ENCODE data around the gene DLG2.

The DLG2 gene

GRCh38 chr11:83473743-83474142, 2153.4 kb downstream of the DLG2 start:
- TF ChIP-seq CTCF (IDR thresholded peaks at IDR 0.05; ENCODE audit: low read depth, low read length) = no peak
- no peak overlapping the region for H3K4me3 ChIP-seq (ENCODE audit: low read depth, low read length)

- no peak for TF ChIP-seq CTCF (IDR thresholded peaks at IDR 0.05; ENCODE audit: low read depth, low read length)
- H3K4me3 ChIP-seq (ENCODE audit: low read depth, low read length) = no peak overlapping the region
Measured at GRCh38 chr11:83472806-83473205, 2154.3 kb downstream of the DLG2 start.

GRCh38 chr11:83471831-83472727, 2155.1 kb downstream of the DLG2 start:
- TF ChIP-seq CTCF (IDR thresholded peaks at IDR 0.05; ENCODE audit: low read depth, low read length) = no peak
- no peak overlapping the region for H3K4me3 ChIP-seq (ENCODE audit: low read depth, low read length)

- TF ChIP-seq CTCF (IDR thresholded peaks at IDR 0.05; ENCODE audit: low read depth, low read length) = no peak
- H3K4me3 ChIP-seq (ENCODE audit: low read depth, low read length) = no peak overlapping the region
Measured at GRCh38 chr11:83467837-83468236, 2159.3 kb downstream of the DLG2 start.

GRCh38 chr11:83464160-83464944, 2162.8 kb downstream of the DLG2 start:
- TF ChIP-seq CTCF (IDR thresholded peaks at IDR 0.05; ENCODE audit: low read depth, low read length) = no peak
- no peak overlapping the region for H3K4me3 ChIP-seq (ENCODE audit: low read depth, low read length)

- no peak overlapping the region for H3K4me3 ChIP-seq (ENCODE audit: low read depth, low read length)
- no peak for TF ChIP-seq CTCF (IDR thresholded peaks at IDR 0.05; ENCODE audit: low read depth, low read length)
Measured at GRCh38 chr11:83459798-83460197, 2167.3 kb downstream of the DLG2 start.

GRCh38 chr11:83456566-83456965, 2170.6 kb downstream of the DLG2 start:
- TF ChIP-seq CTCF (IDR thresholded peaks at IDR 0.05; ENCODE audit: low read depth, low read length) = no peak

More at GRCh38 chr11:83456566-83456965, 2170.6 kb downstream of the DLG2 start:
- H3K4me3 ChIP-seq (ENCODE audit: low read depth, low read length) = no peak overlapping the region

Data from WI38 (cell line).